Neural crest cell (in vitro differentiated cells): ENCODE measurements around the gene CAST. TPM values are rescaled to one million over a fixed set of nuclear protein-coding genes. Genes with fewer than 3 reads are reported as not detected.

Source experiments
- DNase-seq: peaks from one replicate; pipeline ENCODE4 v3.0.0; 2021; ENCODE audit warnings: low read depth, mixed read lengths, low spot score
- H3K27ac Mint-ChIP-seq: one replicate; pipeline ENCODE4 v1.8.0; 2021; ENCODE audit warnings: mild to moderate bottlenecking, mixed read lengths; ENCODE audit not compliant: unreplicated experiment
- H3K27me3 Mint-ChIP-seq: 2 replicates; pipeline ENCODE4 v1.8.0; 2021; ENCODE audit warnings: low read depth, mild to moderate bottlenecking, mixed read lengths
- H3K36me3 Mint-ChIP-seq: 2 replicates; pipeline ENCODE4 v1.8.0; 2021; ENCODE audit warnings: low read depth, mild to moderate bottlenecking, mixed read lengths
- H3K4me1 Mint-ChIP-seq: 2 replicates; pipeline ENCODE4 v1.8.0; 2021; ENCODE audit warnings: mixed read lengths
- H3K4me3 Mint-ChIP-seq: one replicate; pipeline ENCODE4 v1.8.0; 2021; ENCODE audit warnings: mild to moderate bottlenecking, mixed read lengths
- H3K9me3 Mint-ChIP-seq: 2 replicates; pipeline ENCODE4 v1.8.0; 2021; ENCODE audit warnings: mixed read lengths
- CTCF ChIP-seq: fragments of 200-600 bp; sonication (generic); conservative IDR thresholded peaks from 2 replicates; pipeline ENCODE4 v1.5.0; 2021; ENCODE audit warnings: antibody characterized with exemption, mild to moderate bottlenecking
- total RNA-seq: library from RNA; stranded (reverse); gene quantifications from 2 replicates; pipeline ENCODE4 v1.2.1, GENCODE V29; 2021

Gene CAST
- total RNA-seq, 1 donor from 2014 or later = 50.7 TPM

GRCh38 chr5:96619946-96620345 is 42.2 kb upstream of the CAST start:
- no peak for TF ChIP-seq CTCF
- peaks cover 2% of the 10 kb centered on the region for H3K9me3 Mint-ChIP-seq
- H3K27ac Mint-ChIP-seq = no peak overlapping the region
- no peak overlapping the region for H3K4me3 Mint-ChIP-seq
- no peaks in the 10 kb centered on the region for H3K27me3 Mint-ChIP-seq
- no peak for DNase-seq
- H3K4me1 Mint-ChIP-seq = no peaks in the 10 kb centered on the region
- no peaks in the 10 kb centered on the region for H3K36me3 Mint-ChIP-seq

- no peaks in the 10 kb centered on the region for H3K9me3 Mint-ChIP-seq
- no peaks in the 10 kb centered on the region for H3K36me3 Mint-ChIP-seq
- no peak overlapping the region for H3K27ac Mint-ChIP-seq
- H3K27me3 Mint-ChIP-seq = no peaks in the 10 kb centered on the region
- H3K4me3 Mint-ChIP-seq = no peak overlapping the region
- H3K4me1 Mint-ChIP-seq = no peaks in the 10 kb centered on the region
- TF ChIP-seq CTCF = no peak
- no peak for DNase-seq
Measured at GRCh38 chr5:96624596-96624995, 37.6 kb upstream of the CAST start.

GRCh38 chr5:96625365-96625764 is 36.8 kb upstream of the CAST start:
- no peaks in the 10 kb centered on the region for H3K9me3 Mint-ChIP-seq
- no peaks in the 10 kb centered on the region for H3K27me3 Mint-ChIP-seq
- DNase-seq = no peak
- TF ChIP-seq CTCF = no peak
- H3K36me3 Mint-ChIP-seq = no peaks in the 10 kb centered on the region
- no peak overlapping the region for H3K27ac Mint-ChIP-seq
- H3K4me3 Mint-ChIP-seq = no peak overlapping the region
- H3K4me1 Mint-ChIP-seq = peaks cover 4% of the 10 kb centered on the region

- DNase-seq = no peak
- TF ChIP-seq CTCF = no peak
- Mint-ChIP-seq H3K36me3 (no peaks in the 10 kb centered on the region), H3K9me3 (no peaks in the 10 kb centered on the region), H3K27ac (no peak overlapping the region), H3K4me1 (peaks cover 4% of the 10 kb centered on the region), H3K27me3 (no peaks in the 10 kb centered on the region), H3K4me3 (no peak overlapping the region)
Measured at GRCh38 chr5:96626956-96627355, 35.2 kb upstream of the CAST start.

GRCh38 chr5:96627792-96628398 is 34.3 kb upstream of the CAST start:
- DNase-seq = no peak
- Mint-ChIP-seq H3K4me1 (peaks cover 4% of the 10 kb centered on the region), H3K27me3 (no peaks in the 10 kb centered on the region), H3K27ac (no peak overlapping the region), H3K4me3 (no peak overlapping the region), H3K9me3 (no peaks in the 10 kb centered on the region), H3K36me3 (no peaks in the 10 kb centered on the region)
- no peak for TF ChIP-seq CTCF
